ENCODE results near the gene CDH4.

DNA sequence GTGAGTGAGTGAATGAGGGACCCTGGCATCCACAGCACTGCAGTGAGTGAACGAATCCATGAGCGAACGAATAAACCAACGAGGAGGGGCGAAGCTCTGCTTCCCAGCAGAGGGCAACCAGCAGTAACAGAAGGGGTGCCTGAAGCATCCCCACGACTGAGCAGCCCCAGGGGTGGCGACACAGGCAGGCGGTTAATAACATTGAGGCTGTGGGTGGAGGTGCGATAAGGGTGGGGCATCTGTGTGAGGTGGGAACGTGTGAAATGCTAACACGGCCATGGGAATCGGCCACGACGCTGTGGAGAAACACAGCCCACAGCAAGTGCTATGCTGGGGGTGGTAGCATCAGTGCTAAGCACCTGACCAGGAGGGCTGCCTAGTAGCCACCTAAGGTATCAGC is 737.7 kb downstream of the CDH4 start:
- TF ChIP-seq, protein P1, sequence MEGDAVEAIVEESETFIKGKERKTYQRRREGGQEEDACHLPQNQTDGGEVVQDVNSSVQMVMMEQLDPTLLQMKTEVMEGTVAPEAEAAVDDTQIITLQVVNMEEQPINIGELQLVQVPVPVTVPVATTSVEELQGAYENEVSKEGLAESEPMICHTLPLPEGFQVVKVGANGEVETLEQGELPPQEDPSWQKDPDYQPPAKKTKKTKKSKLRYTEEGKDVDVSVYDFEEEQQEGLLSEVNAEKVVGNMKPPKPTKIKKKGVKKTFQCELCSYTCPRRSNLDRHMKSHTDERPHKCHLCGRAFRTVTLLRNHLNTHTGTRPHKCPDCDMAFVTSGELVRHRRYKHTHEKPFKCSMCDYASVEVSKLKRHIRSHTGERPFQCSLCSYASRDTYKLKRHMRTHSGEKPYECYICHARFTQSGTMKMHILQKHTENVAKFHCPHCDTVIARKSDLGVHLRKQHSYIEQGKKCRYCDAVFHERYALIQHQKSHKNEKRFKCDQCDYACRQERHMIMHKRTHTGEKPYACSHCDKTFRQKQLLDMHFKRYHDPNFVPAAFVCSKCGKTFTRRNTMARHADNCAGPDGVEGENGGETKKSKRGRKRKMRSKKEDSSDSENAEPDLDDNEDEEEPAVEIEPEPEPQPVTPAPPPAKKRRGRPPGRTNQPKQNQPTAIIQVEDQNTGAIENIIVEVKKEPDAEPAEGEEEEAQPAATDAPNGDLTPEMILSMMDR (optimal IDR thresholded peaks at IDR 0.05 in 1 of 3, IDR thresholded peaks at IDR 0.05 in 1 of 3, conservative IDR thresholded peaks at IDR 0.05 in 1 of 3; ENCODE audit: extremely low read depth in 1 of 3, insufficient read depth in 2 of 3, low read length in 3 of 3): no peak
- no peak for TF ChIP-seq EZH2 (IDR thresholded peaks at IDR 0.05; ENCODE audit: low read length)

Measured in keratinocyte (primary cell).